Natural killer cell (primary cell): ENCODE data around the gene CHST11. TPM values are rescaled to one million over a fixed set of nuclear protein-coding genes. Genes with fewer than 3 reads are reported as not detected.

Experiments
- ATAC-seq, 3 donors: fragments of 150-1000 bp in 2 of 3; fragments of 200-7000 bp in 1 of 3; cut with Tn5 transposase; 1 replicate in 1 of 3; 2 replicates in 2 of 3; pipeline ENCODE4 v1.10.0; 2021; ENCODE audit warnings: mild to moderate bottlenecking in 2 of 3, moderate library complexity in 2 of 3
- DNase-seq, 2 donors: peaks; one replicate each; pipeline versions ENCODE4 v3.0.0 to v3.0.0-alpha.2; 2013 to 2021; ENCODE audit warnings: mixed read lengths in 1 of 2
- H3K27ac ChIP-seq: one replicate; pipeline ENCODE4 v1.5.1; 2013; ENCODE audit warnings: mild to moderate bottlenecking, low read length
- H3K27me3 ChIP-seq: one replicate; pipeline ENCODE4 v1.6.1; 2013; ENCODE audit warnings: low read length; ENCODE audit not compliant: control insufficient read depth, insufficient read depth
- H3K36me3 ChIP-seq: one replicate; pipeline ENCODE4 v1.6.1; 2013; ENCODE audit warnings: low read length; ENCODE audit not compliant: control insufficient read depth, insufficient read depth
- H3K4me1 ChIP-seq: one replicate; pipeline ENCODE4 v1.6.1; 2013; ENCODE audit warnings: low read length; ENCODE audit not compliant: control insufficient read depth, insufficient read depth
- H3K4me3 ChIP-seq: one replicate; pipeline ENCODE4 v1.5.1; 2013; ENCODE audit warnings: low read length
- H3K9me3 ChIP-seq: one replicate; pipeline ENCODE4 v1.6.1; 2013; ENCODE audit warnings: low read length; ENCODE audit not compliant: control insufficient read depth, insufficient read depth
- H3K27ac Mint-ChIP-seq, 2 donors: one replicate each; pipeline ENCODE4 v1.8.0; 2022; ENCODE audit warnings: mild to moderate bottlenecking in 2 of 2, mixed read lengths in 2 of 2, moderate library complexity in 1 of 2
- H3K27me3 Mint-ChIP-seq, 2 donors: one replicate each; pipeline ENCODE4 v1.8.0; 2022; ENCODE audit warnings: low read depth in 2 of 2, mixed read lengths in 2 of 2
- H3K36me3 Mint-ChIP-seq: one replicate; pipeline ENCODE4 v1.8.0; 2022; ENCODE audit warnings: mixed read lengths
- H3K4me1 Mint-ChIP-seq, 2 donors: one replicate each; pipeline ENCODE4 v1.8.0; 2022; ENCODE audit warnings: mixed read lengths in 2 of 2
- H3K4me3 Mint-ChIP-seq: one replicate; pipeline ENCODE4 v1.8.0; 2022; ENCODE audit warnings: mild to moderate bottlenecking, moderate library complexity, mixed read lengths
- H3K9me3 Mint-ChIP-seq, 2 donors: one replicate each; pipeline ENCODE4 v1.8.0; 2022; ENCODE audit warnings: mixed read lengths in 2 of 2
- WGBS: methylation state at CpG from one replicate; pipeline ENCODE4 v1.1.7; 2013; ENCODE audit warnings: missing lambda C conversion rate; ENCODE audit not compliant: insufficient coverage; 5-methylcytosine and 5-hydroxymethylcytosine counted together
- intact Hi-C: fragments of 100-400 bp; cut with micrococcal nuclease; formaldehyde crosslinking; loops from one replicate; pipeline ENCODE4 v1.14.2; 2022
- total RNA-seq, 4 donors: library from RNA; stranded (reverse); fragments of 120-200 nt in 1 of 4; gene quantifications; one replicate each; pipeline versions ENCODE4 v1.2.3 to v1.2.4, GENCODE V29; 2013 to 2022
- TF ChIP-seq, protein P1 (sequence below): fragments of 200-600 bp; IDR thresholded peaks from one replicate; pipeline ENCODE4 v1.8.0; 2022; ENCODE audit warnings: antibody characterized with exemption

CHST11 gene
- total RNA-seq, 3 donors from 2014 or later (not counting 1 experiment from before 2014, with no cell fraction given), result 85.3 to 118 (median 96.1) TPM

DNA sequence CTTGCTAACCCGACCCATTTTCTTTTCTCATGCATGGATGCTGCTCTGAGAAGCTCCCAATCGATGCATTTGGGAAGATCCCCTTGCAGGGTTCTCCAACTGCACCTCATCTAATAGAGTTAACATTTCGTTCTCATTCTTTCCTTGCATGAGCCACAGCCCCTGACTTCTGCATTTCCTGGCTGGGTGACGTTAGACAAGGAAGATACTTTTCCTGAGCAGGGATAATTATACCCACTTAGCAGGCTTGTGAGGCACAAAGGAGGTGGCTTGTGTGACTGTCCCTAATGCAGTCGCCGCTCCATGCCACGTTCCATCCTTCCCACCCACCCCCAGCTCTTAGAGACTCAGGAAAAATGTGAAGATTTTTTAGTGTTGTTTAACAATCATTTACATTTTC is 195.1 kb downstream of the CHST11 start:
- 90% methylated on average over 6 of the region's 7 CpGs for WGBS
- H3K4me1 ChIP-seq, result peaks cover 38% of the 10 kb centered on the region
- intact Hi-C loops, result no loop called here

DNA sequence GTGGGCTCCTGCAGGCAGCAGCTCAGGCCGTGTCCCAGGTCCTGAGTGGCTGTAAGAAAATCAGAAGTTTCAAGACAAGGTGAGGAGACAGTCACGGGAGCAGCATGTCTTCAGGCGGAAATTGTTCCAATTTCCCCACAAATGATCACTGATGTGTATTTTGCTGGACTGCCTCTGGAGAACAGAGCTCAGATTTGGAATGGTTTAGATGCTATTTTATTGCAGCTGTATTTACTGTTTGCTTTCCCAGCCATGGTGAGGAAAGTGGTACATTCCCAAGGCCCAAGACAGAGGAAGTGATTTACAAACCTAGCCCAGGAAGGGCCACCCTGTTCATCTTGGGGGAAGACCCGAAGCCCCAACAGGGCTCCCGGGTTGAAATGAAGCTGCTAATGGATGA is 195.6 kb downstream of the CHST11 start:
- 97% methylated on average over 5 of the region's 5 CpGs for WGBS
- no peak overlapping the region for H3K27ac ChIP-seq
- intact Hi-C loops, result no loop called here

More for the DNA sequence above, 195.1 kb downstream of the CHST11 start:
- Mint-ChIP-seq H3K9me3 (no peaks in the 10 kb centered on the region), H3K27me3 (no peaks in the 10 kb centered on the region), H3K4me1 (peaks cover 81 to 87% of the 10 kb centered on the region in 2 donors), H3K36me3 (no peaks in the 10 kb centered on the region), H3K4me3 (no peak overlapping the region), H3K27ac (peak overlapping the region in 1 of 2 donors; percentile 2)
- no peaks in the 10 kb centered on the region for H3K9me3 ChIP-seq
- H3K27me3 ChIP-seq, result no peaks in the 10 kb centered on the region
- H3K36me3 ChIP-seq, result no peaks in the 10 kb centered on the region
- ATAC-seq, result no peak
- TF ChIP-seq, protein P1, sequence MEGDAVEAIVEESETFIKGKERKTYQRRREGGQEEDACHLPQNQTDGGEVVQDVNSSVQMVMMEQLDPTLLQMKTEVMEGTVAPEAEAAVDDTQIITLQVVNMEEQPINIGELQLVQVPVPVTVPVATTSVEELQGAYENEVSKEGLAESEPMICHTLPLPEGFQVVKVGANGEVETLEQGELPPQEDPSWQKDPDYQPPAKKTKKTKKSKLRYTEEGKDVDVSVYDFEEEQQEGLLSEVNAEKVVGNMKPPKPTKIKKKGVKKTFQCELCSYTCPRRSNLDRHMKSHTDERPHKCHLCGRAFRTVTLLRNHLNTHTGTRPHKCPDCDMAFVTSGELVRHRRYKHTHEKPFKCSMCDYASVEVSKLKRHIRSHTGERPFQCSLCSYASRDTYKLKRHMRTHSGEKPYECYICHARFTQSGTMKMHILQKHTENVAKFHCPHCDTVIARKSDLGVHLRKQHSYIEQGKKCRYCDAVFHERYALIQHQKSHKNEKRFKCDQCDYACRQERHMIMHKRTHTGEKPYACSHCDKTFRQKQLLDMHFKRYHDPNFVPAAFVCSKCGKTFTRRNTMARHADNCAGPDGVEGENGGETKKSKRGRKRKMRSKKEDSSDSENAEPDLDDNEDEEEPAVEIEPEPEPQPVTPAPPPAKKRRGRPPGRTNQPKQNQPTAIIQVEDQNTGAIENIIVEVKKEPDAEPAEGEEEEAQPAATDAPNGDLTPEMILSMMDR, result no peak
- DNase-seq, result no peak
- no peak overlapping the region for H3K4me3 ChIP-seq
- H3K27ac ChIP-seq, result no peak overlapping the region

DNA sequence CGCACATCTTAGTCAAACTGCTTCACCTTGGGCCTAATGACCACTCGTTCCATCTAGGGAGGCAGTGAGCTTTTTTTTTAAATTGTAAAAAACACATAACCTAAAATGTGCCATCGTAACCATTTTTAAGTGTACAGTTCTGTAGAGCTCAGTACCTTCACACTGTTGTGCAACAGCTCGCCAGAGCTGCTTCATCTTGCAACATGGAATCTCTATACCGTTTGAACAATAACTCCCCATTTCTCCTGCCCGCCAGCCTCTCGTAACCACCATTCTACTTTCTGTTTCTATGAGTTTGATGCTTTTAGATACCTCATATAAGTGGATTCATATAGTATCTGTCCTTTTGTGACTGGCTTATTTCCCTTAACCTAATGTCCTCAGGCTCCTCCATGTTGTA is 196.2 kb downstream of the CHST11 start:
- Histone ChIP-seq H3K4me1 (peaks cover 38% of the 10 kb centered on the region), H3K36me3 (no peaks in the 10 kb centered on the region), H3K27me3 (no peaks in the 10 kb centered on the region), H3K9me3 (no peaks in the 10 kb centered on the region), H3K27ac (no peak overlapping the region), H3K4me3 (no peak overlapping the region)
- WGBS, result 88% methylated on average over 5 of the region's 7 CpGs
- ATAC-seq (peak in 1 of 3 donors; percentile 34), DNase-seq (no peak)
- intact Hi-C loops, result no loop called here
- no peaks in the 10 kb centered on the region for H3K9me3 Mint-ChIP-seq
- peak overlapping the region; percentile 2 to 7 for H3K27ac Mint-ChIP-seq
- H3K4me1 Mint-ChIP-seq, result peaks cover 85 to 91% of the 10 kb centered on the region in 2 donors
- no peaks in the 10 kb centered on the region for H3K36me3 Mint-ChIP-seq
- no peaks in the 10 kb centered on the region for H3K27me3 Mint-ChIP-seq
- H3K4me3 Mint-ChIP-seq, result no peak overlapping the region
- TF ChIP-seq, protein P1, result no peak

More for the DNA sequence above, 195.6 kb downstream of the CHST11 start:
- TF ChIP-seq, protein P1, result no peak
- Mint-ChIP-seq H3K9me3 (no peaks in the 10 kb centered on the region), H3K4me3 (no peak overlapping the region), H3K27ac (peak overlapping the region in 1 of 2 donors; percentile 2), H3K36me3 (no peaks in the 10 kb centered on the region), H3K4me1 (peaks cover 84 to 90% of the 10 kb centered on the region in 2 donors), H3K27me3 (no peaks in the 10 kb centered on the region)
- ATAC-seq (no peak), DNase-seq (no peak)
- peaks cover 38% of the 10 kb centered on the region for H3K4me1 ChIP-seq
- H3K9me3 ChIP-seq, result no peaks in the 10 kb centered on the region
- no peaks in the 10 kb centered on the region for H3K27me3 ChIP-seq
- no peaks in the 10 kb centered on the region for H3K36me3 ChIP-seq
- no peak overlapping the region for H3K4me3 ChIP-seq
